ENCODE data around the gene KRT38. TPM values are rescaled to one million over a fixed set of nuclear protein-coding genes. Genes with fewer than 3 reads are reported as not detected.
A peak's percentile ranks its signal among the peaks of the same experiment; 100 is the strongest.

The KRT38 gene
- total RNA-seq, 1 donor = under 0.01 TPM

DNA sequence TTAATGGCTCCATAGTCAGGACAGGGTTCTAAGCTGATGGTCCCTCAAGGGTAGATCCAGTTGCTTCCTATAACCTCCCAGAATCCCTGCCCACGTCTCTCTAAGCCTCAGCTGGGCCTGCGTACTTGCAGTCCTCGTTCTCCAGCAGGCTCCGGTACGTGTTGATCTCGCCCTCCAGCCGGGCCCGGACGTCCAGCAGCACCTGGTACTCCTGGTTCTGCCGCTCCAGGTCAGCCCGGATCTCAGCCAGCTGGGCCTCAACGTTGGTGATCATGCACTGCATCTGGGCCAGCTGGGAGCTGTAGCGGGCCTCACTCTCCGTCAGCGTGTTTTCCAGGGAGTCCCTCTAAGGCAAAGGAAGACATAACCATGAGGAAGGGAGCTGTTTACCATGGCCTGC lies 21.9 kb upstream of the KRT38 start:
- no peak for DNase-seq (ENCODE audit: insufficient read length, low spot score, missing footprints)
- Histone ChIP-seq H3K79me2 (ENCODE audit: insufficient read depth, low read length) (no peaks in the 10 kb centered on the region), H4K20me1 (ENCODE audit: insufficient read depth, low read length) (no peaks in the 10 kb centered on the region), H3K36me3 (ENCODE audit: insufficient read depth, low read length) (no peaks in the 10 kb centered on the region), H3K9me3 (ENCODE audit: low read depth, low read length) (no peaks in the 10 kb centered on the region), H3K27me3 (ENCODE audit: insufficient read depth, low read length) (no peaks in the 10 kb centered on the region), H3K4me1 (ENCODE audit: insufficient read depth, low read length) (peaks cover 16% of the 10 kb centered on the region), H3K4me3 (ENCODE audit: insufficient read depth, low read length) (no peak overlapping the region), H3K4me2 (ENCODE audit: insufficient read depth, low read length) (no peak overlapping the region), H3K27ac (ENCODE audit: low read depth, low read length) (no peak overlapping the region), H2AFZ (ENCODE audit: low read length) (no peak overlapping the region)
- no peak for TF ChIP-seq CTCF (IDR thresholded peaks at IDR 0.05; ENCODE audit: extremely low read depth, low read depth, low read length)

DNA sequence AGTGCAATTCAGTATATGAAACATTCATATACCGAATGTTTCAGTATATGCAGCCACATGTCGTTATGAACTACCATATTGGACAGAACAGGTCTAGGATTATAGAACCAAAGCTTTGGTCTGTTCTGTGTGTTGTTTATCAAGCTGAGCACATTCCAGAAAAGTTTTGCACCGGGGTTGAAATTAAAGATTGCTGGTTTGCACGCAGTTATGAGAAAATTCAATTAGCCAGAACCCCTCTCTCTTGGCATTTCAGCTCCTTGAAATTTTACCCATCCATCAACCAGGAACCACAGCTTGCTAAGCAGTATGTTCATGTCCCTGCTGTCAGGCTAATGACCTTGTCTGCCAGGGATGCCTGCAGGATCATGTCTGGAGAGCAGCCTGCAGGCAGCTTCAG lies 16.9 kb upstream of the KRT38 start:
- H3K4me1 ChIP-seq (ENCODE audit: insufficient read depth, low read length) = peaks cover 11% of the 10 kb centered on the region
- no peaks in the 10 kb centered on the region for H4K20me1 ChIP-seq (ENCODE audit: insufficient read depth, low read length)
- no peak for TF ChIP-seq CTCF (IDR thresholded peaks at IDR 0.05; ENCODE audit: extremely low read depth, low read depth, low read length)
- DNase-seq (ENCODE audit: insufficient read length, low spot score, missing footprints) = no peak
- no peaks in the 10 kb centered on the region for H3K79me2 ChIP-seq (ENCODE audit: insufficient read depth, low read length)
- no peaks in the 10 kb centered on the region for H3K36me3 ChIP-seq (ENCODE audit: insufficient read depth, low read length)
- H3K27ac ChIP-seq (ENCODE audit: low read depth, low read length) = no peak overlapping the region
- no peak overlapping the region for H3K4me3 ChIP-seq (ENCODE audit: insufficient read depth, low read length)
- no peaks in the 10 kb centered on the region for H3K9me3 ChIP-seq (ENCODE audit: low read depth, low read length)
- no peak overlapping the region for H2AFZ ChIP-seq (ENCODE audit: low read length)
- no peaks in the 10 kb centered on the region for H3K27me3 ChIP-seq (ENCODE audit: insufficient read depth, low read length)
- no peak overlapping the region for H3K4me2 ChIP-seq (ENCODE audit: insufficient read depth, low read length)

DNA sequence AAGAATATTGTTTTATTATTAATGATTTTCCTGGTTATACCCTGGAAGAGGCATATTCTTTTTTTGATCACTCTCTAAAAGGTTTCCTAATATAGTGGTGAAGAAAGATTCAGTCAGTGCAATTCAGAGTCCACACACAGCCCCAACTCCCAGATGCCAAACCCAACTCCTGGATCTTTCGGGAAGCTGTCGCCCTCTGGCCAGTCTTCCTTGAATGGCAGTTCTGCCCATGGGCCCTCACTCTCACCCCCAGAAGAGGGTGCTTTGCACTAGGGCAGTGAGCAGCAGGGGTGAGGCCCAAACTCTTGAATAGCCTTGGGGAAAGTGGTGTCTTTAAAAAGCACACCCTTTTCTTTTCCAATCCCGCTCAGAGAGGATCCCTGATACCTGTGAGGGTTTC lies 15.4 kb upstream of the KRT38 start:
- no peak overlapping the region for H3K4me3 ChIP-seq (ENCODE audit: insufficient read depth, low read length)
- H2AFZ ChIP-seq (ENCODE audit: low read length) = no peak overlapping the region
- H4K20me1 ChIP-seq (ENCODE audit: insufficient read depth, low read length) = no peaks in the 10 kb centered on the region
- H3K9me3 ChIP-seq (ENCODE audit: low read depth, low read length) = peaks cover 3% of the 10 kb centered on the region
- no peak overlapping the region for H3K27ac ChIP-seq (ENCODE audit: low read depth, low read length)
- H3K4me1 ChIP-seq (ENCODE audit: insufficient read depth, low read length) = peaks cover 11% of the 10 kb centered on the region
- peak; percentile 6 for DNase-seq (ENCODE audit: insufficient read length, low spot score, missing footprints)
- peak; percentile 43 for TF ChIP-seq CTCF (IDR thresholded peaks at IDR 0.05; ENCODE audit: extremely low read depth, low read depth, low read length)
- H3K79me2 ChIP-seq (ENCODE audit: insufficient read depth, low read length) = no peaks in the 10 kb centered on the region
- no peak overlapping the region for H3K4me2 ChIP-seq (ENCODE audit: insufficient read depth, low read length)
- no peaks in the 10 kb centered on the region for H3K27me3 ChIP-seq (ENCODE audit: insufficient read depth, low read length)
- H3K36me3 ChIP-seq (ENCODE audit: insufficient read depth, low read length) = no peaks in the 10 kb centered on the region

- H4K20me1 ChIP-seq (ENCODE audit: insufficient read depth, low read length) = no peaks in the 10 kb centered on the region
- DNase-seq (ENCODE audit: insufficient read length, low spot score, missing footprints) = peak; percentile 59
- H3K36me3 ChIP-seq (ENCODE audit: insufficient read depth, low read length) = no peaks in the 10 kb centered on the region
- no peaks in the 10 kb centered on the region for H3K27me3 ChIP-seq (ENCODE audit: insufficient read depth, low read length)
- peaks cover 3% of the 10 kb centered on the region for H3K9me3 ChIP-seq (ENCODE audit: low read depth, low read length)
- peaks cover 11% of the 10 kb centered on the region for H3K4me1 ChIP-seq (ENCODE audit: insufficient read depth, low read length)
- H3K4me3 ChIP-seq (ENCODE audit: insufficient read depth, low read length) = no peak overlapping the region
- no peaks in the 10 kb centered on the region for H3K79me2 ChIP-seq (ENCODE audit: insufficient read depth, low read length)
- H2AFZ ChIP-seq (ENCODE audit: low read length) = peak overlapping the region; percentile 16
- peak overlapping the region; percentile 32 for H3K27ac ChIP-seq (ENCODE audit: low read depth, low read length)
- no peak for TF ChIP-seq CTCF (IDR thresholded peaks at IDR 0.05; ENCODE audit: extremely low read depth, low read depth, low read length)
- no peak overlapping the region for H3K4me2 ChIP-seq (ENCODE audit: insufficient read depth, low read length)
Observed at GRCh38 chr17:41455236-41455635, 14.5 kb upstream of the KRT38 start.
